Prostate gland (tissue), 2 donors: ENCODE measurements around the gene NOS1AP. TPM values are rescaled to one million over a fixed set of nuclear protein-coding genes. Genes with fewer than 3 reads are reported as not detected.

Experiments used
- DNase-seq: peaks from one replicate; pipeline ENCODE4 v3.0.0-alpha.2; 2019; ENCODE audit warnings: low spot score
- H3K27ac ChIP-seq, 2 donors: fragments of 200-600 bp; sonication (generic); 2 replicates each; pipeline ENCODE4 v1.5.1; 2017 to 2019
- H3K27me3 ChIP-seq: fragments of 200-600 bp; sonication (generic); replicated peaks from 2 replicates; pipeline ENCODE4 v1.5.1; 2019; ENCODE audit not compliant: insufficient read depth
- H3K36me3 ChIP-seq, 2 donors: fragments of 200-600 bp; sonication (generic); 1 replicate in 1 of 2; 2 replicates in 1 of 2; pipeline versions ENCODE4 v1.5.1 to v1.8.1; 2017 to 2019
- H3K4me1 ChIP-seq: fragments of 200-600 bp; sonication (generic); replicated peaks from 2 replicates; pipeline ENCODE4 v1.5.1; 2019
- H3K4me3 ChIP-seq, 2 donors: fragments of 200-600 bp; sonication (generic); 2 replicates each; pipeline ENCODE4 v1.5.1; 2017 to 2019
- H3K9me3 ChIP-seq: fragments of 200-600 bp; sonication (generic); 2 replicates; pipeline ENCODE4 v1.5.1; 2017
- POLR2A ChIP-seq: fragments of 450-650 bp; IDR thresholded peaks from one replicate; pipeline ENCODE4 v1.6.1; 2016; ENCODE audit warnings: antibody characterized with exemption, mild to moderate bottlenecking
- POLR2AphosphoS5 ChIP-seq: sonication (generic); formaldehyde crosslinking; IDR thresholded peaks from one replicate; pipeline ENCODE4 v1.6.1; 2017; ENCODE audit warnings: antibody characterized with exemption
- WGBS: methylation state at CpG from one replicate; pipeline ENCODE4 v1.1.5; 2018; 5-methylcytosine and 5-hydroxymethylcytosine counted together
- intact Hi-C: fragments of 100-400 bp; cut with DNase I; formaldehyde crosslinking; loops from one replicate; pipeline ENCODE4 v1.14.2; 2022
- total RNA-seq, 2 donors: library from RNA; depleted of rRNA; stranded (reverse); fragments of >200 nt; gene quantifications; one replicate each; pipeline ENCODE4 v1.1.0, GENCODE V29; 2016
- TF ChIP-seq, protein P1 (sequence below), 4 experiments: fragments of 200-600 bp in 2 of 4; fragments of 450-650 bp in 2 of 4; sonication (generic) in 2 of 4; IDR thresholded peaks; 1 replicate in 3 of 4; 2 replicates in 1 of 4; pipeline ENCODE4 v1.5.1; 2016 to 2019; ENCODE audit warnings: antibody characterized with exemption in 4 of 4, mild to moderate bottlenecking in 2 of 4, moderate library complexity in 2 of 4

NOS1AP gene
- total RNA-seq, 2 donors from 2014 or later = 9.9 to 11.0 TPM

DNA sequence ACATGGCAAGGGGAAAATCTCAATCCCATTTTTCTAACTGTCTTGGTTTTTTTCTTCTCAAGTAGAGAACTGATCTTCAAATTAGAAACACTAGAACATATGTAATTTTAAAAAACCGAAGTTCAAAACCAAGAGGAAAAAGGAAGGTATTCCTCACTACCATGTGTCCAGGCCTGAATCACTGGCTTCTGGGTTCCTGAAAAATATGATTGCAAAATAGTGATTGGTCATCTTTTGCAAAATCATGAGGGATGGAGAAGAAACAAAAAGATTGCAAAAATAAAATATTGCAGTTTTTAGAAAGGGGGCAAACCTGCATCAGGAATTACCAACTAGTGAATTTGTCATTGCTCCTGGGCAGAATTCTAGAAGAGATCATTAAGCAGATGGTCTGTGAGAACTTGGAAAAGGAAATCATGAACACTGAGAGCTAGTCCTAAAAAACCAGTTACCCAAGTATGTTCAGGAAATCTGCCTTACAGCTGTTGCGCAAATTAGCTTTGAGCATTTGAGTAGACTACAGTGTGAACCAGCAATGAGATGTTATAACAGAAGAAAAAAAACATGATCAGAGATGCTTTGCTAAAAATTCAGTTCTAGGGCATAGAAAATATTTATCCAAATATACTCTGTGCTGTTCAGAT lies 257.8 kb downstream of the NOS1AP start:
- no peaks in the 10 kb centered on the region for H3K4me1 ChIP-seq
- no peaks in the 10 kb centered on the region for H3K27me3 ChIP-seq
- TF ChIP-seq POLR2AphosphoS5 = no peak
- TF ChIP-seq, protein P1, sequence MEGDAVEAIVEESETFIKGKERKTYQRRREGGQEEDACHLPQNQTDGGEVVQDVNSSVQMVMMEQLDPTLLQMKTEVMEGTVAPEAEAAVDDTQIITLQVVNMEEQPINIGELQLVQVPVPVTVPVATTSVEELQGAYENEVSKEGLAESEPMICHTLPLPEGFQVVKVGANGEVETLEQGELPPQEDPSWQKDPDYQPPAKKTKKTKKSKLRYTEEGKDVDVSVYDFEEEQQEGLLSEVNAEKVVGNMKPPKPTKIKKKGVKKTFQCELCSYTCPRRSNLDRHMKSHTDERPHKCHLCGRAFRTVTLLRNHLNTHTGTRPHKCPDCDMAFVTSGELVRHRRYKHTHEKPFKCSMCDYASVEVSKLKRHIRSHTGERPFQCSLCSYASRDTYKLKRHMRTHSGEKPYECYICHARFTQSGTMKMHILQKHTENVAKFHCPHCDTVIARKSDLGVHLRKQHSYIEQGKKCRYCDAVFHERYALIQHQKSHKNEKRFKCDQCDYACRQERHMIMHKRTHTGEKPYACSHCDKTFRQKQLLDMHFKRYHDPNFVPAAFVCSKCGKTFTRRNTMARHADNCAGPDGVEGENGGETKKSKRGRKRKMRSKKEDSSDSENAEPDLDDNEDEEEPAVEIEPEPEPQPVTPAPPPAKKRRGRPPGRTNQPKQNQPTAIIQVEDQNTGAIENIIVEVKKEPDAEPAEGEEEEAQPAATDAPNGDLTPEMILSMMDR (IDR thresholded peaks at IDR 0.05) = no peak
- TF ChIP-seq POLR2A = no peak
- no peak overlapping the region for H3K27ac ChIP-seq
- no peak for DNase-seq
- intact Hi-C loops = no loop called here
- H3K36me3 ChIP-seq = no peaks in the 10 kb centered on the region
- 93% methylated on average over 2 of the region's 2 CpGs for WGBS
- no peak overlapping the region for H3K4me3 ChIP-seq
- no peaks in the 10 kb centered on the region for H3K9me3 ChIP-seq

DNA sequence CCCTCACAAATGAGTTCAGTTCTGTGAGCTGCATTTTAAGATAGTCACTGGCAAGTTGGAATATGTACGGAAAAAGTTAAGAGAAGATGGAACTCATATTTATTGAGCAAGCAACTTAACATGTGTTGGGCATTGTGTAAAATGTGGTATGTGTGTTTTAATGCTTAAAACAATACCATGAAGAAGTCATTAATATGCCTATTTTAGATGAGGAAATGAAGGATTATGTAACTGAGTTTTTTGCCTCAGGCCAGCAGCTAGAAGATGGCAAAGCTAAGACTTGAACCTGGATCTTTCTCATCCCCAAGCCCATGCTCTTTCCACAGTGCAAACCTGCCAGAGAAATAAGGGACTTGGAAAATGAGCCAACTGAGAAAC lies 258.3 kb downstream of the NOS1AP start:
- DNase-seq = no peak
- TF ChIP-seq POLR2A (no peak), POLR2AphosphoS5 (no peak)
- TF ChIP-seq, protein P1 (IDR thresholded peaks at IDR 0.05) = no peak
- intact Hi-C loops = no loop called here
- Histone ChIP-seq H3K27ac (no peak overlapping the region), H3K4me1 (no peaks in the 10 kb centered on the region), H3K9me3 (no peaks in the 10 kb centered on the region), H3K36me3 (no peaks in the 10 kb centered on the region), H3K4me3 (no peak overlapping the region), H3K27me3 (no peaks in the 10 kb centered on the region)
- 92% methylated on average over 1 of the region's 1 CpG for WGBS

DNA sequence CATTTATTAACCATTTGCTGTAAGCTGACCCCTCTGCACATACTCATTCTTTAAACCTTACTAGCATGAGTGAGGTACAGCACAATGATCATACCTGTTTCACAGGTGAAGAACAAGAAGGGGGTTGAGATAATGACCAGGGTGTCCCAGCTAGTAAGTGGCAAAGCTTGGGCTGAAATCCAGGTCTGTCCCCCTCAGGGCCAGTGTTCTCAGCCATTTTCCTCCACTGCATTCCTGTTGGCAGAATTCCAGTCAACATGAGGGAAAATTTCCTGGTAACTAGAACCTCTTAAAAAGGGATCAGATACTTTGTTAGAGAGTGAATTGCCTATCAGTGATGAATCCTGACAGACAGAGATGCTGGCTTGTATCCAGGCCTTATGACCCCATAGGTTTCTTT lies 259.0 kb downstream of the NOS1AP start:
- Histone ChIP-seq H3K9me3 (no peaks in the 10 kb centered on the region), H3K4me3 (no peak overlapping the region), H3K27me3 (no peaks in the 10 kb centered on the region), H3K4me1 (no peaks in the 10 kb centered on the region), H3K27ac (no peak overlapping the region), H3K36me3 (no peaks in the 10 kb centered on the region)
- intact Hi-C loops = no loop called here
- no peak for TF ChIP-seq POLR2AphosphoS5
- no peak for DNase-seq

DNA sequence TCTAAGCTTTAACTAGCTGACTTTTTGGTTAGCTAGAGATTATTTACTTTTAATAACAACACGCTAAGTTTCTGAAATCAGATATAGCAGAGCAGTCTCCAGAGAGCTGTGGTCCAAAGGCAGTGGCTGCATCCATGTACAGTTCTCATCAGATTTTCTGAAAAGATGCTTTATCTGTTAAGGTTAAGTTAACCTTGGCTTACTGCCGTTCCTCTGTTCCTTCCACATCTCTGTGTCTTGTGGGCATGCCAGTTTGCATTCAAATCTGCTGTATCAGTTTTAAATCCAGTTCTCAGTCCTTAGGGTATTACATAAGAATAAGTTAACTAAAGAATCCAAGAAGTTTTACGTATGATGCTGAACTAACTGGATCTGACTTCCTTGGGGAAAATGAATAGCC lies 260.3 kb downstream of the NOS1AP start:
- no peak for DNase-seq
- intact Hi-C loops = no loop called here
- TF ChIP-seq, protein P1 (IDR thresholded peaks at IDR 0.05) = no peak
- Histone ChIP-seq H3K27me3 (no peaks in the 10 kb centered on the region), H3K36me3 (no peaks in the 10 kb centered on the region), H3K9me3 (no peaks in the 10 kb centered on the region), H3K27ac (no peak overlapping the region), H3K4me1 (no peaks in the 10 kb centered on the region), H3K4me3 (no peak overlapping the region)
- WGBS = 46% methylated on average over 3 of the region's 3 CpGs

DNA sequence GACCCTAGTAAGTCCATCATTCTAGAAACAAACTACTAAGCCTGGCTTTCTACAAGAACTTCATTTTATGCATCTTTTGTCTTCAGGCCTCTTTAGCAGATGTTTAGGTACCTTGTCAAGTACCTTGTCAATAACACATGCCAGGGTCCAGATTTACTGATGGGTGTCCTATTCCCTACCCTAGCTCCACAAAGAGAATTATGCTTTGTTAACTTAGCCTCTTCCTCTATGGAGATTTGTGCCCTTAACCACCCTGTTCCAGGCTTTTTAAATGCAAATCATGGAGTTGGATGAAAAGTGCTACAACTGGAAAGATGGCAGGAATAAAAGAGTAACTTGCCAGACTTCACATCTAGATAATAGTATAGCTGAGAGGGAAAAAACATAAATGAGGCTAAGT lies 264.5 kb downstream of the NOS1AP start:
- Histone ChIP-seq H3K4me1 (no peaks in the 10 kb centered on the region), H3K9me3 (no peaks in the 10 kb centered on the region), H3K27me3 (no peaks in the 10 kb centered on the region), H3K27ac (no peak overlapping the region), H3K36me3 (no peaks in the 10 kb centered on the region), H3K4me3 (no peak overlapping the region)
- DNase-seq = no peak
- TF ChIP-seq POLR2AphosphoS5 (no peak), POLR2A (no peak)
- TF ChIP-seq, protein P1 (IDR thresholded peaks at IDR 0.05) = no peak
- intact Hi-C loops = no loop called here
